ENCODE data around the gene CRTC3. TPM values are rescaled to one million over a fixed set of nuclear protein-coding genes. Genes with fewer than 3 reads are reported as not detected.

CRTC3 gene
- total RNA-seq, 2 donors from 2014 or later: 26.4 to 32.5 TPM

GRCh38 chr15:90600954-90601353, 71.2 kb downstream of the CRTC3 start:
- no peak for TF ChIP-seq CTCF (IDR thresholded peaks at IDR 0.05)
- no peaks in the 10 kb centered on the region for H3K36me3 ChIP-seq
- H3K27me3 ChIP-seq: no peaks in the 10 kb centered on the region
- no peak overlapping the region for H3K4me3 ChIP-seq
- H3K27ac ChIP-seq: no peak overlapping the region
- H3K4me1 ChIP-seq: peaks cover 0 to 29% of the 10 kb centered on the region in 2 donors
- no peaks in the 10 kb centered on the region for H3K9me3 ChIP-seq
- DNase-seq (ENCODE audit: low spot score): no peak

GRCh38 chr15:90603893-90604292, 74.2 kb downstream of the CRTC3 start:
- peak in 1 of 2 donors; percentile 54 for TF ChIP-seq CTCF (IDR thresholded peaks at IDR 0.05)
- peaks cover 0 to 12% of the 10 kb centered on the region in 2 donors for H3K4me1 ChIP-seq
- H3K9me3 ChIP-seq: no peaks in the 10 kb centered on the region
- no peaks in the 10 kb centered on the region for H3K27me3 ChIP-seq
- H3K36me3 ChIP-seq: peaks cover 17% of the 10 kb centered on the region
- no peak for DNase-seq (ENCODE audit: low spot score)
- no peak overlapping the region for H3K27ac ChIP-seq
- H3K4me3 ChIP-seq: no peak overlapping the region

GRCh38 chr15:90606641-90607040, 76.9 kb downstream of the CRTC3 start:
- H3K36me3 ChIP-seq: peaks cover 17% of the 10 kb centered on the region
- DNase-seq (ENCODE audit: low spot score): no peak
- H3K4me3 ChIP-seq: no peak overlapping the region
- H3K4me1 ChIP-seq: peaks cover 0 to 29% of the 10 kb centered on the region in 2 donors
- H3K27me3 ChIP-seq: no peaks in the 10 kb centered on the region
- no peak for TF ChIP-seq CTCF (IDR thresholded peaks at IDR 0.05)
- no peak overlapping the region for H3K27ac ChIP-seq
- no peaks in the 10 kb centered on the region for H3K9me3 ChIP-seq

- Histone ChIP-seq H3K9me3 (no peaks in the 10 kb centered on the region), H3K27ac (peak overlapping the region in 1 of 2 donors; percentile 9), H3K4me3 (no peak overlapping the region), H3K4me1 (peaks cover 0 to 29% of the 10 kb centered on the region in 2 donors), H3K27me3 (no peaks in the 10 kb centered on the region), H3K36me3 (peaks cover 21% of the 10 kb centered on the region)
- no peak for DNase-seq (ENCODE audit: low spot score)
- no peak for TF ChIP-seq CTCF (IDR thresholded peaks at IDR 0.05)
Measured at GRCh38 chr15:90607361-90607760, 77.6 kb downstream of the CRTC3 start.

- no peak for DNase-seq (ENCODE audit: low spot score)
- no peaks in the 10 kb centered on the region for H3K27me3 ChIP-seq
- H3K36me3 ChIP-seq: peaks cover 30% of the 10 kb centered on the region
- peaks cover 0 to 29% of the 10 kb centered on the region in 2 donors for H3K4me1 ChIP-seq
- no peaks in the 10 kb centered on the region for H3K9me3 ChIP-seq
- H3K27ac ChIP-seq: peak overlapping the region; percentile 10 to 51
- no peak for TF ChIP-seq CTCF (IDR thresholded peaks at IDR 0.05)
- H3K4me3 ChIP-seq: no peak overlapping the region
Measured at GRCh38 chr15:90609242-90610180, 79.8 kb downstream of the CRTC3 start.

All from right atrium auricular region (tissue), 2 donors.